PC-3 (cell line): ENCODE measurements around the gene TEX2.

Source experiments
- CTCF ChIP-seq: fragments of 300-600 bp; sonication (generic); conservative IDR thresholded peaks from 2 replicates; pipeline ENCODE4 v1.5.1; 2017; ENCODE audit warnings: antibody characterized with exemption, low read depth, mild to moderate bottlenecking, low read length
- EZH2phosphoT487 ChIP-seq: fragments of 300-600 bp; sonication (generic); IDR thresholded peaks from 2 replicates; pipeline ENCODE4 v1.6.1; 2018; ENCODE audit warnings: mild to moderate bottlenecking, antibody characterized with exemption, low read length, borderline replicate concordance

- TF ChIP-seq CTCF = no peak
- TF ChIP-seq EZH2phosphoT487 = no peak
Measured at GRCh38 chr17:64190472-64190871, 72.6 kb downstream of the TEX2 start.
